HS-27A (cell line): ENCODE measurements around the gene SV2C.
"Not testable (repeated sequence)": the region's sequence is repeated elsewhere in the genome, so short reads cannot be mapped to it uniquely, and the experiment has no call there.

Source experiments
- DNase-seq: peaks from one replicate; pipeline ENCODE4 v3.0.0-alpha.2; 2012; ENCODE audit warnings: low read depth, missing footprints

Gene SV2C, protein sequence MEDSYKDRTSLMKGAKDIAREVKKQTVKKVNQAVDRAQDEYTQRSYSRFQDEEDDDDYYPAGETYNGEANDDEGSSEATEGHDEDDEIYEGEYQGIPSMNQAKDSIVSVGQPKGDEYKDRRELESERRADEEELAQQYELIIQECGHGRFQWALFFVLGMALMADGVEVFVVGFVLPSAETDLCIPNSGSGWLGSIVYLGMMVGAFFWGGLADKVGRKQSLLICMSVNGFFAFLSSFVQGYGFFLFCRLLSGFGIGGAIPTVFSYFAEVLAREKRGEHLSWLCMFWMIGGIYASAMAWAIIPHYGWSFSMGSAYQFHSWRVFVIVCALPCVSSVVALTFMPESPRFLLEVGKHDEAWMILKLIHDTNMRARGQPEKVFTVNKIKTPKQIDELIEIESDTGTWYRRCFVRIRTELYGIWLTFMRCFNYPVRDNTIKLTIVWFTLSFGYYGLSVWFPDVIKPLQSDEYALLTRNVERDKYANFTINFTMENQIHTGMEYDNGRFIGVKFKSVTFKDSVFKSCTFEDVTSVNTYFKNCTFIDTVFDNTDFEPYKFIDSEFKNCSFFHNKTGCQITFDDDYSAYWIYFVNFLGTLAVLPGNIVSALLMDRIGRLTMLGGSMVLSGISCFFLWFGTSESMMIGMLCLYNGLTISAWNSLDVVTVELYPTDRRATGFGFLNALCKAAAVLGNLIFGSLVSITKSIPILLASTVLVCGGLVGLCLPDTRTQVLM

GRCh38 chr5:76082772-76083554, at the start of gene SV2C:
TSS of gene SV2C (plus strand) at chr5:76083383. CDS start at chr5:76131751, 48,368 bp downstream.
- DNase-seq = no peak

DNA sequence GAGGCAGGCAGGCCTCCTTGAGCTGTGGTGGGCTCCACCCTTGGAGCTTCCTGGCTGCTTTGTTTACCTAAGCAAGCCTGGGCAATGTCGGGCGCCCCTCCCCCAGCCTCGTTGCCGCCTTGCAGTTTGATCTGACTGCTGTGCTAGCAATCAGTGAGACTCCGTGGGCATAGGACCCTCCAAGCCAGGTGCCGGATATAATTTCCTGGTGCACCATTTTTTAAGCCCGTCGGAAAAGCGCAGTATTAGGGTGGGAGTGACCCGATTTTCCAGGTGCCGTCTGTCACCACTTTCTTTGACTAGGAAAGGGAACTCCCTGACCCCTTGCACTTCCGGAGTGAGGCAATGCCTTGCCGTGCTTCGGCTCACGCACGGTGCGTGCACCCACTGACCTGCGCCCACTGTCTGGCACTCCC, 45.4 kb upstream of the SV2C start:
- DNase-seq = not testable (repeated sequence)

- no peak for DNase-seq
These were observed 45.0 kb upstream of the SV2C start for GRCh38 chr5:76038212-76038611.

DNA sequence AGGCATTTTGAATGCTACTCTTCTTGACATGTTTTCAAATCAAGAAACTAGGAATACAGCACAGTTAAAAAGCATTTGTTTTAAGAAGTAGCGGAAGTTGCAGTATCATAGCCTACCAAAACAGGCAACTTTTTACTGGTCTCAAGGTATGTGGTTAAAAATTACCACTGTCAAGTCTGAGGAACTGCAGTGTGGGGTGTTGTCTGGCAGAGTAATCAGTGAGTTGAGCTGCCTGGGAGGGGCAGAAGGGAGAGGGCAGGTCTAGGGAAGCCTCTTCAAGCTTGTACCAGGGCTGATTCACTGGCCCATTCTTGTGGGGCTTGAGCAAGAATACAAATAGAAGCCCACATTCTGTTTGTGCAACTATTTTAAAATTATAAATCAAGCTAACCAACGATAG, 42.4 kb upstream of the SV2C start:
- no peak for DNase-seq

DNA sequence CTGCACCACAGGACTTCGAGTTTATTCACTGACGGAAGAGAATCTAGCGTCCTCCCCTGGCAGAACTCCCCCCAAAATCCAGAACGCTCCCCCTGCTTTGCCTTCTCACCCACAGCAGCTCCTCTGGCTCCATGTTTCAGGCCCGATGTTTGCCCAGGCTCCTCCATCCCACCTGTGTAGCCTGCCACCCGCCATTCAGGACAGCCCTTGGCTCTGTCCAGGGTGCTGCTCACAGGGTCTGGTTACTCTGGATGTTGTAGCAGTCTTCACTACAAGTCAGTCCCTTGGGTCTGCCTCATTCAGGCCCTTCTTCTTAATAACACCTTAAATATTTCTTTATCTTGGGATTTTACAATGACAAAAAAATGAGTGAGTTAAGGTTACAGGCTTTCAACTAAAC, 41.3 kb upstream of the SV2C start:
- DNase-seq = no peak

DNA sequence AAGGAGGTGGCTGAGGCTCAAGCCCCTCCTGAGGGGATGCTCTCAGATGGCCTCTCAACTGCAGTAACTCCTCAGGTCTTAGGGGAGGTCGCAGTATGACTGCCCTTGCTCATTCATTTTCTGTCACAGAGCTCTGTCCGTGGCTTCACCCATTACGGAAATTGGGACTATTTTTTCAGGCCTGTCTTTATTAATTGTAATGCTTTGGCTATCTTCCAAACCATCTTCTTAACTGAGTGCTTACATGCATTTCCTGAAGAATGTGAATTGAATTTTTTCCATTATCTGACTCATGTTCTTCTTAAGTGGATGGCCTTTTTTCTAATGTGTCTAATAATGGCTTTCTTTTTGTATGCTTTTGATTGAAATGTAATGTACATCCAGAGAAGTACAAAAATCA, 36.4 kb upstream of the SV2C start:
- no peak for DNase-seq

DNA sequence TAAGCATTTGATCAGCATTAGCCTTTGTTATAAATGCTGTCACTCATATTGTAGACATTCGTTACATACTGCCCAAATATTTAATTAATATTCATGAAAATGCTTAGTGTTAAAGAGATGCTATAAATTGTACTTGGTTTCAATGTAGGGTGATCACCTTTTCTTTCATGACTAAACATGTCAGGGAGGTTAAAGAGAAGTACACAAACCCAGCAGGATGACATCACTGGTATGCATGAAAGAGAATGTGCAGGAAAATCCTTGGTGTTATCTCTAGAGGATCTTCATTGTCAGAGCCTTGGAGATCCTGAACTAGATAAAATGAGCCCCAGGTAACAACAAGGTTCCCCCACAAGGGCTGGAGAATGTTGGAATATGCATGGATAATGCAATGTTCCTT, 33.0 kb upstream of the SV2C start:
- DNase-seq = no peak

DNA sequence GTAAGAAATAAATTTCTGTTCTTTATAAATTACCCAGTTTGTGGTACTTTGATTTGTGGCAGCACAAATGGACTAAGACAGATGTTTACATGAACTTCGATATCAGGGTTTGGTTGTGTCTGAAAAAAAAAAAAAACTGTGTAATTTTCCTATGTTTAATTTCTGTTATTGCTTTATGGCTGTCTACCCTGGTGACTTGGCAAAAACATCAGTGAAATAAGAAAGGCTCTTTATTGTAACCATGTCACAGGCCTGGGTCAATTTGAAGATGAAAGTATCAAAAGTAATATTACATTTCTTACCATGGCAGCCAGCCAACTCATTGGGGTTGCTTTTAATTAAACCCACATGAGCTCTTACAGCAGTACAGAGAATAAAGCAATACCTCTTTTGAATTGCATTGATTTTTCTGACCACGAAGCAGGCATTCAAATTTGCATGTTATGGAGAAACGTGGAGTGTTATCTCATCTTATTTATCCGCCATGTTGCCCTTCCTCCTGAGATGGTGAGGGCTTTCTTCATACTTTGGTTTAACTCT, 20.6 kb upstream of the SV2C start:
- no peak for DNase-seq

DNA sequence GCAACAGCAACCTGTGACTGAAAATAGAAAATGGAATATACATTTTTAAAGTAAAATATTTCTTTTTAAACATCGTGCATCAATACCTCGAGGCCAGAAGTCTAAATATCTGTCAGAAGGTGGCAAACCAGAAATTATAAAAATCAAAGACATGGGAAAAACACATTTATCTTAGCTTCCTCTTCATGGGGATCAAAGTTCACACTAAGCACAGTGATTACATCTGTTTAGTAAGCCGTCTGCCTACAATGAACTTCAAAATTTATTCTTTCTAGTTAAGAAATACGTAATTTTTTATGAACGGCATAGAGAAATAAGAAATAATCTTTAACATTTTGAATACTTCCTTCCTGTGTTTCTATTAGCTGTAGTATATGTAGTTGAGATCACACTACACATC, 17.9 kb upstream of the SV2C start:
- DNase-seq = no peak

DNA sequence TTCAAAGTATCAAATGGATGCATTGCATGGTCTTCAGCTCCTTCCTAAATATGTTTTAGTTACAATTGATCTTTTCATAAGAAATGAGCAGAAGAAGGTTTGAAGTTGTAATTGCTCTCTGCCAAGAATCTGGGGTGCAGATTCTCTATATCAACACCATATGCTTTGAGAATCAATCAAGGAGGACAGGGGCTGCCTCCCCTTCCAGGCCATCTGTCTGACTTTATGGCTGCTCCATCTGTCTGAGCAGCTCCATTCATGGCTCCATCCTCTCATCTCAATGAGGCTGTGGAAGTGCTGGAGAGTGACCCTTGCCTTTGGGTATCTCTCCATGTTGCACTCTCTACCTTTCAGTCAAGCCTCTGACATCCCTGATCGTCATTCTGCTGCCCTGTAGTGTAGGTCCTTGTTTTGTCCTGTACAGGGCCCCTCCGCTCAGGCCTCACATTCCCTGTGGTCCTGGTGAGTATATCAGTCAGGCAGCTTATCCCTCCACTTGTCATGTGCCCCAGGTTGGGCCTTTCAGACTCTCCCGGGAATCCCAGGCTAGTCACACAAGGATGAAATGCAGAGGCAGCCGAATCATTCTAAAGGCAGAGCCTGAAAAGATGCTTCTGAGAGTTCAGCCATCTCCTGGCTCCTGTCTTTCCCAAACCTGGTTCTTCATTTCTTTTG, 14.0 kb upstream of the SV2C start:
- DNase-seq = no peak

- no peak for DNase-seq
These were observed 8.6 kb upstream of the SV2C start for GRCh38 chr5:76074487-76075065.

DNA sequence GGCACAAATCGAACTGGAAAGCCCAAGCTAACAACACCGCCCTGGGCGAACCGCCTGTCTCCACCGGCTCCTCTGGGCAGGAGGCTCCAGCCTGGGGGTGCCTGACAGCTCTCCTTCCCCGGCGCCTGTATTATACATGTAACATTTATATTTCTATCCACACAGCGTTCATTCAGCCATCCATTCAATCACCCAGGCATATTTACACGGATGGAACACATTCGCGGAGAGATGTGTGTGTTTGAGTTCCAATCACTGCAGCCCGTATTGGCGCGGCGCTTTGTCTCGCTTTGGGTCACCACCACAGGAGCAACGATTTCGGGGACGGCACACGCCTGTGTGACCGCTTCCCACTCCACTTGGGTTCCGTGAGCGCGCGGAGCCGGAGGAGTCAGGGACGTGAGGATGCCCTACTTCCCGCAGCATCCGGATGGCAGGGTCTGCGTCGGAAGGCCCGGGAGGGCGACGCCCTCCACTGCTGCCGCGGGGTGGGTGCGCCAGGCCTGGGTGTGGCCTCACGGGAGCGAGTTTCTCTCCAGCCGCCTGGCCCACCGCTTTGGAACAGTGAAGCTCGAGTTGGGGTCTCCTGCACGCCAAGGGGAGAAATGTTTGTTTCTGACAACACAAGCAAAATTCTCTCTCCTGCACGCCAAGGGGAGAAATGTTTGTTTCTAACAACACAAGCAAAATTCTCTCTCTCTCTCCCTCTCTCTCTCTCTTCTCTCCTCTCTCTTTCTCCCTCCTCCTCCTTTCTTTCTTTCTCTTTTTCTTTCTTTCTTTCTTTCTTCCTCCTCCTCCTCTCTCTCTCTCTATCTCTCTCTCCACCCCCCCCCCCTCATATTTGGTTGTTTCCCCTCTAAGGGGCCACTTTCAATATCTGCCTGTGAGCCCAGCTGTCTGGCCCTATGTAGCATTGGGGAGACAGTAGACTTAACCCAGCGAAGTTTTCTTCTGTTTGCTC, 1.1 kb upstream of the SV2C start:
- no peak for DNase-seq

GRCh38 chr5:76083555-76084495, 642 bp downstream of the SV2C start:
- no peak for DNase-seq

DNA sequence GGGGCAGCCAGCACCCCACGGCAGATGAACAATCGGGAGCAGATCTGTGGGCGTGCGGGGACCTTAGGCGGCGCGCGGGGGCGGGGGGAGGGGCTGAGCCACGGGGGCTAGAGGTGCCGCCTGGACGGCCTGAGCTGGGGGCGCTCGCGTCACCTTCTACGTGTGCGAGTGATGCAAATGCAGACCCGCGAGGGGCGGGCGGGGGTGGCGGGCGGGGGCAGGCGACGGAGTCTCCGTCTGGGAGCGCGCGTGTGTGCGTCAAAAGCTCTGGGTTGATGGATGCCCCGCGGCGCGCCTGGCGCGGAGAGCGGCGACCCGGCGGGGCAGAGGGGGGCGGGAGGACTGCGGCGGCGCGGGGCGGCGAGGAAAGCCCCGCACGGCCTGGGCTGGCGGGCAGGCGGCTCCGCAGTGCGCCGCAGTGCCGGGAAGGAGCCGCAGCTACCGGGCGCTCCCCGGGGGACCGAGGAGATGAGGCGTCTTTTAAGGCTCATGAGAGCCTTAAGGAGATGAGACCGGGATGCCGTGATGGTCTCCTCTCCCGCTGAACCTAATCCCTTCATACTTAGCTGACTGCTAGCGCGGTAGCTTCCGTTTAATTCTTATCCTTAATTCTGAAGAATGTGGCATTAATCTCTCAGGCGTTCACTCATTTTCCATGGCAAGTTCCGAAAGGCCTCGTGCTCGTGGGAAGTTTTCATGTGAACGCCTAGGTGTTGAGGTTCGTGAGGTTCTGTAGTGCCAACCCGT, 1.5 kb downstream of the SV2C start:
- no peak for DNase-seq

DNA sequence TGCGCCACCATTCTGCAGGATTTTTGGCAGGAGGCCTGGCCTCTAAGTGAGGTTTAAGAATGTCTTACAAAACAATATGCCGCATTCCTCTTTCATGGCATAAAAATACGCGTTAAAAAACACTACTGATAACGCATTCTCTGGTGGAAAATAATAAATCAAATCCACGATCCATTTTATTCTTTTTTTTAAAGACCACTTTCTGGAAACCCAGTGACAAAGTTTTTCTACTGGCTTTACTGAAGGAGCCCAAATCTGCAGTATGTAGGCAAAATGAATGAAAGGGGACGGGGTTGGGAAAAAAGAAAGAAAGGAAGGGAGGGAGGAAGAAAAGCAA, 2.0 kb downstream of the SV2C start:
- no peak for DNase-seq

GRCh38 chr5:76086095-76086494, 2.9 kb downstream of the SV2C start:
- DNase-seq = no peak

GRCh38 chr5:76089156-76089555, 6.0 kb downstream of the SV2C start:
- not testable (repeated sequence) for DNase-seq

GRCh38 chr5:76091351-76091750, 8.2 kb downstream of the SV2C start:
- DNase-seq = no peak

GRCh38 chr5:76099286-76099702, 16.1 kb downstream of the SV2C start:
- DNase-seq = no peak
